ENCODE measurements around the gene RNF41. TPM values are rescaled to one million over a fixed set of nuclear protein-coding genes. Genes with fewer than 3 reads are reported as not detected.

RNF41 gene
- total RNA-seq, 1 donor from 2014 or later = 121 TPM

DNA sequence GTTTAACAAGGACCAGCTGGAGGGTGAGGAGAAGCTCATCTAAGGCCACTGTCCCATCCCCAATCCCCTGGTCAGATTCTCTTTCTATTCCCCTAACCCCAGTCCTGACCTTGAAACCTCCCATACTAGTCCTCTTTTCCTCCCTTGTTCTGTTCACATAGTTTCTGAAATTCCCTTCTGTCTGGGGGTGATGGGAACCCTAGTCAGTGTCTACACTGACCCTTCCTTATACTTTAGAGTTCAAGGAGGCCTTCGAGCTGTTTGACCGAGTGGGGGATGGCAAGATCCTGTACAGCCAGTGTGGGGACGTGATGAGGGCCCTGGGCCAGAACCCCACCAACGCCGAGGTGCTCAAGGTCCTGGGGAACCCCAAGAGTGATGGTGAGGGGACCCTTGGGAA, 66.9 kb downstream of the RNF41 start:
- DNase-seq (ENCODE audit: low read depth) = no peak

- DNase-seq (ENCODE audit: low read depth) = peak; percentile 97
Observed at GRCh38 chr12:56154246-56154771, 67.4 kb downstream of the RNF41 start.

DNA sequence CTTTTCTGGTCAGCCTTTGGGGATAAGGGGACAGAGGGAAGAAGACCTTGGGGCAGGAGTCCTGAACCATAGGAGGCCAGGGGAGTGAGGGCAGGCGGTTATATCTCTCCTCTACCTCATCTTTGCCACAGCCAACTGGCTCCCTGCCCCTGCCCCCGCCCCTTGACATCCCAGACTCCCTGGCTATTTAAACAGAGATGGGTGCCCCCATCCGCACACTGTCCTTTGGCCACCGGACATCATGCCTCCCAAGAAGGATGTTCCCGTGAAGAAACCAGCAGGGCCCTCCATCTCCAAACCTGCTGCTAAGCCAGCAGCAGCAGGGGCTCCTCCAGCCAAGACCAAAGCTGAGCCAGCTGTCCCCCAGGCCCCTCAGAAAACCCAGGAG, 68.0 kb downstream of the RNF41 start:
- DNase-seq (ENCODE audit: low read depth) = peak; percentile 86

DNA sequence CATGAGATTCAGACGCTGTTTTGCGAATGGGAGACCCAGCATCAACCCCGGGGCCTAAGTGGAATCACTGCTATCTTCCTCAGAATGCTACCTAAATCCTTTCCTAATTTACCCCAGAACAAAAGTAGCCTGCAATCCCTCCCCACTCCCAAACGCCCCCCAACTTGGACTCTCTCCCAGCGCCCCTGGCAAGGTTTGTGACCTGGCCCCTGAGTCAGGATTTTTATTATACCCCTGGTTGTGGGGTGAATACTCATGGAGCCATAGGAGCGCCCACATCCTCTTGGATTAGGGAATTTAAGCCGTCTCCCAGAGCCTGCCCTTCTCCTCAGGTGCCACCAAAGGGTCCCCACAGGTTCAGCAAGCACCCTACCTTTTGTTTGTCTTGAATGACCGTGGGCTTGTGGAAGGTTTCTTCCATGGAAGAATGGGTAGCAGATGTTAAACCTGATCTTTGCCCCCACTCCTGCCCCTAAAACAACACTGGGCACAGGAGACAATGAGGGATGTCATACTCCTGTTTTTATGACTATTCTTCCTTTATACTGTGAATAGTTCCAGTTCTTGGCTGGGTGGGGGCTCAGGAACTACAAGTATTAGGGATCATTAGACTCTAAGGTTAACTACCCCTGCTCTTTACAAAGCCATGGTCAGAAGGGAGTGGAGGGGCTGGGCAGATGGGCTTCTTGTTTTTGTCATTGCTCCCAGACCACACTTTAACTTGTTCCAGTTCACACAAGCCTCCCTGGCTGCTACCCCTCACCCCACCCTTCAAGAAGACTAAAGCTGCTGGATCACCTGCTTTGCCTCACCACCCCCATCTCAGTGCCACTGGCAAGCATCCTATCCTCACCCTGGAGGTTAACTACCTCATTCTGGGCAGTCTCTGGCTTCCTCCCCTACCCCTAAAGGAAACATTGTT, 68.7 kb downstream of the RNF41 start:
- peak; percentile 26 for DNase-seq (ENCODE audit: low read depth)

Other genes starting within 250 kb of the RNF41 start
- gene RAB5B, start 247.8 kb downstream of the RNF41 start, total RNA-seq = 74.9 and 76.4 TPM in 2 replicates
- 14.0 and 15.8 TPM in 2 replicates for gene SUOX, start 224.6 kb downstream of the RNF41 start, total RNA-seq
- 1.1 and 3.0 TPM in 2 replicates for gene IKZF4, start 200.9 kb downstream of the RNF41 start, total RNA-seq
- gene RPS26, start 180.0 kb downstream of the RNF41 start, total RNA-seq = 451 and 1,430 TPM in 2 replicates
- gene ERBB3, start 141.8 kb downstream of the RNF41 start, total RNA-seq = 178 and 188 TPM in 2 replicates
- gene PA2G4, start 117.4 kb downstream of the RNF41 start, total RNA-seq = 233 and 241 TPM in 2 replicates
- gene RPL41, start 105.3 kb downstream of the RNF41 start, total RNA-seq = 1,498 and 1,992 TPM in 2 replicates
- 4.9 and 5.5 TPM in 2 replicates for gene ZC3H10, start 103.7 kb downstream of the RNF41 start, total RNA-seq
- gene ESYT1, start 93.7 kb downstream of the RNF41 start, total RNA-seq = 442 and 481 TPM in 2 replicates
- 3,936 and 4,339 TPM in 2 replicates for gene MYL6B, start 69.3 kb downstream of the RNF41 start, total RNA-seq
- gene MYL6, start 63.6 kb downstream of the RNF41 start, total RNA-seq = 883 and 1,119 TPM in 2 replicates
- gene SMARCC2, start 32.4 kb downstream of the RNF41 start, total RNA-seq = 75.8 and 80.0 TPM in 2 replicates
- 29.2 and 32.0 TPM in 2 replicates for gene NABP2, start 2.4 kb upstream of the RNF41 start, total RNA-seq
- not detected in 2 replicates for gene SLC39A5, start 8.1 kb upstream of the RNF41 start, total RNA-seq
- gene ANKRD52, start 36.5 kb upstream of the RNF41 start, total RNA-seq = 31.3 and 31.8 TPM in 2 replicates
- gene COQ10A, start 45.0 kb upstream of the RNF41 start, total RNA-seq = 87.8 and 112 TPM in 2 replicates
- 178 and 184 TPM in 2 replicates for gene CS, start 78.4 kb upstream of the RNF41 start, total RNA-seq
- 83.1 and 92.9 TPM in 2 replicates for gene CNPY2, start 94.1 kb upstream of the RNF41 start, total RNA-seq
- gene PAN2, start 112.1 kb upstream of the RNF41 start, total RNA-seq = 44.4 and 49.3 TPM in 2 replicates
- 0.51 TPM in 1 of 2 replicates, not detected in the other for gene IL23A, start 117.0 kb upstream of the RNF41 start, total RNA-seq
- 196 and 202 TPM in 2 replicates for gene STAT2, start 138.2 kb upstream of the RNF41 start, total RNA-seq
- not detected in 2 replicates for gene APOF, start 140.9 kb upstream of the RNF41 start, total RNA-seq
- gene TIMELESS, start 227.5 kb upstream of the RNF41 start, total RNA-seq = 4.5 and 5.5 TPM in 2 replicates
- 0.24 TPM in 1 of 2 replicates, not detected in the other for gene MIP, start 232.7 kb upstream of the RNF41 start, total RNA-seq
- gene SPRYD4, start 246.7 kb upstream of the RNF41 start, total RNA-seq = 2.1 and 2.4 TPM in 2 replicates